ENCODE measurements around the gene SMPD4.
"Not testable (repeated sequence)": the region's sequence is repeated elsewhere in the genome, so short reads cannot be mapped to it uniquely, and the experiment has no call there.

The SMPD4 gene

GRCh38 chr2:130141002-130141401 lies 40.4 kb downstream of the SMPD4 start:
- not testable (repeated sequence) for DNase-seq (ENCODE audit: low read depth in 3 of 3, low spot score in 1 of 3)

GRCh38 chr2:130140516-130140915 lies 40.9 kb downstream of the SMPD4 start:
- DNase-seq (ENCODE audit: low read depth in 3 of 3, low spot score in 1 of 3) = not testable (repeated sequence)

GRCh38 chr2:130139331-130140280 lies 41.8 kb downstream of the SMPD4 start:
- not testable (repeated sequence) for DNase-seq (ENCODE audit: low read depth in 3 of 3, low spot score in 1 of 3)

GRCh38 chr2:130138841-130139251 lies 42.6 kb downstream of the SMPD4 start:
- not testable (repeated sequence) for DNase-seq (ENCODE audit: low read depth in 3 of 3, low spot score in 1 of 3)

- DNase-seq (ENCODE audit: low read depth in 3 of 3, low spot score in 1 of 3) = not testable (repeated sequence)
These were observed 43.1 kb downstream of the SMPD4 start for GRCh38 chr2:130138326-130138725.

GRCh38 chr2:130137118-130137517 lies 44.3 kb downstream of the SMPD4 start:
- not testable (repeated sequence) for DNase-seq (ENCODE audit: low read depth in 3 of 3, low spot score in 1 of 3)

GRCh38 chr2:130136546-130136945 lies 44.9 kb downstream of the SMPD4 start:
- not testable (repeated sequence) for DNase-seq (ENCODE audit: low read depth in 3 of 3, low spot score in 1 of 3)

- no peak for DNase-seq (ENCODE audit: low read depth in 3 of 3, low spot score in 1 of 3)
These were observed 45.5 kb downstream of the SMPD4 start for GRCh38 chr2:130135692-130136541.

- DNase-seq (ENCODE audit: low read depth in 3 of 3, low spot score in 1 of 3) = not testable (repeated sequence)
These were observed 52.1 kb downstream of the SMPD4 start, which contains the start of gene POTEF for GRCh38 chr2:130129120-130129829. POTEF (minus strand) TSS chr2:130129222; CDS start chr2:130120515, 8,707 bp downstream.

GRCh38 chr2:130128464-130128863 lies 52.9 kb downstream of the SMPD4 start:
- DNase-seq (ENCODE audit: low read depth in 3 of 3, low spot score in 1 of 3) = not testable (repeated sequence)

GRCh38 chr2:130127726-130128125 lies 53.7 kb downstream of the SMPD4 start:
- DNase-seq (ENCODE audit: low read depth in 3 of 3, low spot score in 1 of 3) = not testable (repeated sequence)

GRCh38 chr2:130120924-130121323 lies 60.5 kb downstream of the SMPD4 start:
- not testable (repeated sequence) for DNase-seq (ENCODE audit: low read depth in 3 of 3, low spot score in 1 of 3)

GRCh38 chr2:130102597-130103363 lies 78.6 kb downstream of the SMPD4 start:
- not testable (repeated sequence) for DNase-seq (ENCODE audit: low read depth in 3 of 3, low spot score in 1 of 3)
